GM12878 (cell line): ENCODE results near the gene NPAS3.

Source experiments
- RBBP5 ChIP-seq: fragments of 200-600 bp; sonication (generic); conservative IDR thresholded peaks from 2 replicates; pipeline ENCODE4 v1.6.1; 2016
- SMC3 ChIP-seq: IDR thresholded peaks from 2 replicates; pipeline ENCODE4 v1.6.1; 2011; ENCODE audit warnings: low read length, improper control_type of control experiment, borderline replicate concordance
- YY1 ChIP-seq: IDR thresholded peaks from 2 replicates; pipeline ENCODE4 v1.6.1; 2011; ENCODE audit warnings: low read depth, mild to moderate bottlenecking, low read length
- TF ChIP-seq, protein P1 (sequence below), 3 experiments: IDR thresholded peaks in 2 of 3; conservative IDR thresholded peaks in 1 of 3; 2 replicates each; pipeline ENCODE4 v1.5.1; 2011; ENCODE audit warnings: low read depth in 3 of 3, low read length in 3 of 3, mild to moderate bottlenecking in 3 of 3, control low read depth in 2 of 3, moderate library complexity in 2 of 3, inconsistent platforms in 1 of 3, mixed read lengths in 1 of 3; ENCODE audit not compliant: control insufficient read depth in 2 of 3, insufficient read depth in 1 of 3; ENCODE audit errors: extremely low read depth in 1 of 3
- TF ChIP-seq, protein P2 (sequence below): IDR thresholded peaks from 2 replicates; pipeline ENCODE4 v1.6.1; 2011; ENCODE audit warnings: low read depth, low read length, improper control_type of control experiment, borderline replicate concordance
- TF ChIP-seq, protein P3 (sequence below): fragments of 450-650 bp; IDR thresholded peaks from 2 replicates; pipeline ENCODE4 v1.6.1; 2017; ENCODE audit warnings: mild to moderate bottlenecking

DNA sequence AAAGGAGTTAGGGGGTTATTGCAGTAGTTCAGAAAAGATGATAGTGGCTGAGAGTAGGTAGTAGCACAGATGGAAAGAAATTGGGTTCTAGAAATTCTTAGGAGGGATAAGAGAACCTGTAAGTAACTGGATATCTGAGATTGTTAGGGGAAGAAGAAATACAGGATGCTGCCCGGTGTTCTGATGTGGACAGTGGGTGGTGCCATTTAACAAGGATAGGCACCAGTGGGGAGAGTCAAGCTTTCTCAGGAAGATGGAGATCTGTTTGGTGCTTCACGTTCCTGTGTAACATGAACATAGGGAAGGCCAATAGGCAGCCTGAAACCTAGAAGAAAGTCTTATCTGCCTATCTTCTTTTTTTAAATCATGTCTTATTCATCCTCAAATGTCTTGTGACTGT lies 245.9 kb downstream of the NPAS3 start:
- no peak for TF ChIP-seq RBBP5
- TF ChIP-seq, protein P1, sequence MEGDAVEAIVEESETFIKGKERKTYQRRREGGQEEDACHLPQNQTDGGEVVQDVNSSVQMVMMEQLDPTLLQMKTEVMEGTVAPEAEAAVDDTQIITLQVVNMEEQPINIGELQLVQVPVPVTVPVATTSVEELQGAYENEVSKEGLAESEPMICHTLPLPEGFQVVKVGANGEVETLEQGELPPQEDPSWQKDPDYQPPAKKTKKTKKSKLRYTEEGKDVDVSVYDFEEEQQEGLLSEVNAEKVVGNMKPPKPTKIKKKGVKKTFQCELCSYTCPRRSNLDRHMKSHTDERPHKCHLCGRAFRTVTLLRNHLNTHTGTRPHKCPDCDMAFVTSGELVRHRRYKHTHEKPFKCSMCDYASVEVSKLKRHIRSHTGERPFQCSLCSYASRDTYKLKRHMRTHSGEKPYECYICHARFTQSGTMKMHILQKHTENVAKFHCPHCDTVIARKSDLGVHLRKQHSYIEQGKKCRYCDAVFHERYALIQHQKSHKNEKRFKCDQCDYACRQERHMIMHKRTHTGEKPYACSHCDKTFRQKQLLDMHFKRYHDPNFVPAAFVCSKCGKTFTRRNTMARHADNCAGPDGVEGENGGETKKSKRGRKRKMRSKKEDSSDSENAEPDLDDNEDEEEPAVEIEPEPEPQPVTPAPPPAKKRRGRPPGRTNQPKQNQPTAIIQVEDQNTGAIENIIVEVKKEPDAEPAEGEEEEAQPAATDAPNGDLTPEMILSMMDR (IDR thresholded peaks at IDR 0.05 in 2 of 3, conservative IDR thresholded peaks at IDR 0.05 in 1 of 3; ENCODE audit: control insufficient read depth in 2 of 3, extremely low read depth in 1 of 3, insufficient read depth in 1 of 3, low read depth in 3 of 3, low read length in 3 of 3): peak in 1 of 3 experiments; percentile 36; a peak in 1 of 6 replicates
- no peak for TF ChIP-seq SMC3
- TF ChIP-seq YY1: no peak
- TF ChIP-seq, protein P2, sequence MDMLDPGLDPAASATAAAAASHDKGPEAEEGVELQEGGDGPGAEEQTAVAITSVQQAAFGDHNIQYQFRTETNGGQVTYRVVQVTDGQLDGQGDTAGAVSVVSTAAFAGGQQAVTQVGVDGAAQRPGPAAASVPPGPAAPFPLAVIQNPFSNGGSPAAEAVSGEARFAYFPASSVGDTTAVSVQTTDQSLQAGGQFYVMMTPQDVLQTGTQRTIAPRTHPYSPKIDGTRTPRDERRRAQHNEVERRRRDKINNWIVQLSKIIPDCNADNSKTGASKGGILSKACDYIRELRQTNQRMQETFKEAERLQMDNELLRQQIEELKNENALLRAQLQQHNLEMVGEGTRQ: no peak
- TF ChIP-seq, protein P3, sequence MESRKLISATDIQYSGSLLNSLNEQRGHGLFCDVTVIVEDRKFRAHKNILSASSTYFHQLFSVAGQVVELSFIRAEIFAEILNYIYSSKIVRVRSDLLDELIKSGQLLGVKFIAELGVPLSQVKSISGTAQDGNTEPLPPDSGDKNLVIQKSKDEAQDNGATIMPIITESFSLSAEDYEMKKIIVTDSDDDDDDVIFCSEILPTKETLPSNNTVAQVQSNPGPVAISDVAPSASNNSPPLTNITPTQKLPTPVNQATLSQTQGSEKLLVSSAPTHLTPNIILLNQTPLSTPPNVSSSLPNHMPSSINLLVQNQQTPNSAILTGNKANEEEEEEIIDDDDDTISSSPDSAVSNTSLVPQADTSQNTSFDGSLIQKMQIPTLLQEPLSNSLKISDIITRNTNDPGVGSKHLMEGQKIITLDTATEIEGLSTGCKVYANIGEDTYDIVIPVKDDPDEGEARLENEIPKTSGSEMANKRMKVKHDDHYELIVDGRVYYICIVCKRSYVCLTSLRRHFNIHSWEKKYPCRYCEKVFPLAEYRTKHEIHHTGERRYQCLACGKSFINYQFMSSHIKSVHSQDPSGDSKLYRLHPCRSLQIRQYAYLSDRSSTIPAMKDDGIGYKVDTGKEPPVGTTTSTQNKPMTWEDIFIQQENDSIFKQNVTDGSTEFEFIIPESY: no peak
